NOMO-1 treated with DMSO at 0.1 percent for 48 hours (cell line): ENCODE data around the gene RDH12.
A peak's percentile ranks its signal among the peaks of the same experiment; 100 is the strongest.
"Not testable (repeated sequence)": the region's sequence is repeated elsewhere in the genome, so short reads cannot be mapped to it uniquely, and the experiment has no call there.

Experiments
- DNase-seq: peaks from one replicate; lab custom pipeline; 2025; ENCODE audit not compliant: unreplicated experiment; lab: John Stamatoyannopoulos, UW

The RDH12 gene

DNA sequence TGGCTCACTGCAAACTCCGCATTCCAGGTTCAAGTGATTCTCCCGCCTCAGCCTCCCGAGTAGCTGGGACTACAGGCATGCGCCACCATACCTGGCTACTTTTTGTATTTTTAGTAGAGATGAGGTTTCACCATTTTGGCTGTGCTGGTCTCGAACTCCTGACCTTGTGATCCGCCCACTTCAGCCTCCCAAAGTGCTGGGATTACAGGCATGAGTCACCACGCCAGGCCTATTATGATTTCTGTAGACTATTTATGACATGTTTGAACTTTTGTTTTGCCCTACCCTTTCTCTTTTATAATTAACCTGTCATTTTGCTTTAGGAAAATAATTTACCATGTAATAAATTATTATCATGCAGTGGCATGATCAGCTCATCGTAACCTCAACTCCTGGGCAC is at the start of gene RDH12:
Gene RDH12 (plus strand): TSS at position 395 of the 400 bp plus-strand sequence. CDS start 20,757 bp downstream, outside the sequence.
- not testable (repeated sequence) for DNase-seq

DNA sequence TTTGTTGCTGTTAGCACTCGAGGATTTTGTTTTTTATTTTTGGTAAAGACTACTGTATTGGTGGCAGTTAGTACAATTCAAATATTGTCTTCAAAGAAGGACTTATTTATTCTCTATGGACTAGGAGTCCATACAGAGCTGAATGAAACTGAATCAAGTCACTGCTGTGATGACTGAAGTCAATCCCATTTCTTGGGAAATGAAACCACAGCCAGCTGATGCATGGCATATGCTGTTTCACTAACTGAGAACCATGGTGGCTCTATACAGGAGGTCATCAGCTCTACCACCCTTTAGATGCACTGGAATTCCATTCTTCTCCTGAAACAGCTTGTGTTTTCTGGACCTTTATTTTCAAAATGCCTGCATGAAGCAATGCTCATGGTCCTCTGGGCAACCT is 49.5 kb upstream of the RDH12 start:
- DNase-seq, result no peak

DNA sequence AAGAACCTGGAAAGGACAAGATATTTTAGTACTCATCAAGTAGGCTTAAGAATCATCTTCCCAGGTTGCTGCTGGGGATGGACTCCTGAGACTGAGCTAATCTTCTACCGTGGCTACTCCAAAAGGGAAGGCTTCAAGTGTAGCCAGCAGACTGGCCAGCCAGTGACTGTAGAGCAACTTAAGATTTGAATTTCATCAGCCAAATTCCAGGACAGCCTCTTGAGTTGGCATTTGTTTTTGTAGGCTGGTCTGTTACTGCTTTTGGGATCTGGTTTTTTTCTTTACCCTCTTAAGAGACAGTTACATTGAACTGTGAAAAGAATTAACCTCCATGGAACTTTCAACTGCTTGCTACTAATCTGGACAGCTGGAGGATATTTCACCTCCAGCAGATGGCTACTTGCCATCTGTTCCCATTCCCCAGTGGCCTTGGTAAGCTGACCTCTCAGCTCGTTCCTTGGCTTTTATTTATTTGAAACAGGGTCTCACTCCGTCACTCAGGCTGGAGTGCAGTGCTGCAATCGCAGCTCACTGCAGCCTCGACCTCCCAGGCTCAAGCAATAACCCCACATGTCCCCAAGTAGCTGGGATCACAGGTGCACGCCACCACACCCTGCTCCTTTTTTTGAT is 47.9 kb upstream of the RDH12 start:
- no peak for DNase-seq

DNA sequence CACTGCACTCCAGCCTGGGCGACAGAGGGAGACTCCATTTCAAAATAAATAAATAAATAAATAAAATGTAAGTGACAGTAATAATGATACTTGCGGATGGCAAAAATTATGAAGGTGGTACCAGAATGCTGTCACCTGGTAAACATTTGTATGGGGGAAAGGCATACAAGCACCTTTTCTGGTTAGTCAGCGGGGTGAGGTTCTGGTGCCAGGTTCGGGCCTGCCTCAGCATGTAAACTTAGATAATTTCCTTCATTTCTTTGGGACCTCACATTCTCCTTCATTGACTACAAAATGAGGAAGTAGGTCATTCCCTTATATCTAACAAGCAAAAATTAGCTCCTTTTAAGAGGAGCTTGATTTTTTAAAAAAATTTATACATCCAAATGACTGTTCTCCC is 38.1 kb upstream of the RDH12 start:
- no peak for DNase-seq

DNA sequence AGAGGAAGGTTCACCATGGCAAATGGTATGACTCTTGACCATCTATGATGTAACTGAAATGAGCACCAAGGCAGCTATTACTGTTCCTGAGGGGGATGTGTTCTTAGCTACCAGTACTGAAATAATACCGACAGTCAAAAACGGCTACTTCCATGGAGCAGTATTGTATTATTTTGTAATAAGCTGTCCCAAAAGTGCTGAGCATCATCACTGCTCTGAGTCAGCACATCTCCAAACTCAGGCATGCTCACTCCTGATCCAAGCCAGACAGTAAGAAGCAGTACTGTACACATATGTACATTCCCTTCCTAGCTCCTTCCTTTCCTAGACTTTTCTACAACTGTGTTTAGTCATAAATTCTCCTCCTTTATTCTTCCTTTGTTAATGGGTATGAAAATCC is 35.8 kb upstream of the RDH12 start:
- DNase-seq, result no peak

DNA sequence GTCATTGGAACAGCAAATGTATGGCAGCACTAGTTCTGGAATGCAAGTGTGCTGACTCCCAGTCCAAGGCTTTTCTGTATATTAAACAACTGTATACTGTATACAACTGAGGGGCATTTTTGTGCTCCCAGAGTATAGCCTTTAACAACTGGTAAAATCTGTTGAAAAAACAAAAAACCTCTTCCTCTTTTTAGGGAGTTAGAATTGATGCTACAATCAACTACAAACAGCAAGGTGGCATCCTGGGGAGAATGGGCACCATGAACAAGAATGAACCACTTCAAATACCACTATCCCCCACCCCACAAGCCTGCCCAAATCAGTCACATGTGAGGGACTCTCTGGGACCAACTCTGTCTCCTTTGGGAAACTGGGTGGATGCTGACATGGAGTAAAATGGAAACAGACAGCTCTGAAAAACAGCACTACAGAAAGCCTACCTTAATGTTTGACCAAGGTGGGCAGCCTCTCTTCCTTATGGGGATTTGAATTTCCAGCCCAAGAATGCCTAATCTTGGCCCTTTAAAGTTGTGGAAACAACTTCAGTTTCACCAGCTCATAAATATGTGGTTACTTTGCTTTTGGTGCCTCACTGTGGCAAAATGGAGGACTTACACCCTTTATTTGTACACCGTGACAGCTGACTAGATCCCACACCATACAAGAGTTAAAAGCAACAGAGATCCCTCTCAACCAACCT is 34.8 kb upstream of the RDH12 start:
- DNase-seq, result peak; percentile 57

DNA sequence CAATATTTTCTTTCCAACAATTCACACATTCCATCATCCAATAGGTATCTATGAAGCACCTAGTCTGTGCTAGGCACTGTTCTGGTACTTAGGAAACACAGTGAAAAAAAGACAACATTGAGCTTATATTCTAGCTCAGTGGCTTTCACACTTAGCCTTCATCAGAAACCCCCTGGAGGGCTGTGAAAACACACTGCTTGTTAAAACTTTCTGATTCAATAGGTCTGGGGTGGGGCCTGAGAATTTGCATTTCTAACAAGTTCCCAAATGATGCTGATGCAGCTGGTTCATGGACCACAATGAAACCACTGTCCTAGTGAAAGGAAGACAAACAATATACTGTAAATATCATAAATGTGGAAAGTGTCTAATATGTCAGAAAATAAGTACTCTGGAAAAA is 33.1 kb upstream of the RDH12 start:
- no peak for DNase-seq

DNA sequence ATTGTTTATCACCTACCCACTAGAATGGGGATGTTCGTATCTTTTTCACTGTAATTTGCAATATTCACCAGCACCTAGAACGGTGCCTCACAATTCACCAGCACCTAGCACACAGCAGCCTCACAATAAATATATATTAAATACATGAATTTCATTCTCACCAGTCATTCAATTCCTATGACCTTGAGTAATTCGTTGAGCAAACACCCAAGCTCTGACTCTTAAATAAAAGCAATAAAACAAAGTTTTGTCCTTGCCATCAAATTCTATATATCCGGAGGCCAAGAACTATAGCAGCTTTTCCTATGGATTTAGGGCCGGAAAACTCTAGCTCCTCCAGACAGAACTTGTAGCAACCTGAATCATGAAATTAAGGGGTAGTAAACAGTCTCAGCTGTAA is 28.2 kb upstream of the RDH12 start:
- no peak for DNase-seq

DNA sequence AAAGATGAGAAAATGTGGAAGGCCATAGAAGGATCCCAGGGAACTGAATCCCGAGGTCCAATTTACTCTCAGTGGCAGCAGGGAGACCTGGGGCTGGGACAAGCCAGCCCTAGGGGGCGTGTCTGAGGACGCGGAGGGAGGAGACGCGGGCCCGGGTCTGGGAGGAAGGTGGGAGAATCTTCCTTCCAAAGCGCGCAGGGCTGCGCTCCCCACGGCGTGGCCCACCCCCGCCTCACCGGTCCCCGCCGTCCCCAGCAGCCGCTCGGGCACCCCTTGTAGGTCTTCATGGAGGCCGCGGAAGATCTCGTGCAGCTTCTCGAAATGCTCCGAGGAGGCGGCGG is 27.6 kb upstream of the RDH12 start:
- DNase-seq, result peak; percentile 31

DNA sequence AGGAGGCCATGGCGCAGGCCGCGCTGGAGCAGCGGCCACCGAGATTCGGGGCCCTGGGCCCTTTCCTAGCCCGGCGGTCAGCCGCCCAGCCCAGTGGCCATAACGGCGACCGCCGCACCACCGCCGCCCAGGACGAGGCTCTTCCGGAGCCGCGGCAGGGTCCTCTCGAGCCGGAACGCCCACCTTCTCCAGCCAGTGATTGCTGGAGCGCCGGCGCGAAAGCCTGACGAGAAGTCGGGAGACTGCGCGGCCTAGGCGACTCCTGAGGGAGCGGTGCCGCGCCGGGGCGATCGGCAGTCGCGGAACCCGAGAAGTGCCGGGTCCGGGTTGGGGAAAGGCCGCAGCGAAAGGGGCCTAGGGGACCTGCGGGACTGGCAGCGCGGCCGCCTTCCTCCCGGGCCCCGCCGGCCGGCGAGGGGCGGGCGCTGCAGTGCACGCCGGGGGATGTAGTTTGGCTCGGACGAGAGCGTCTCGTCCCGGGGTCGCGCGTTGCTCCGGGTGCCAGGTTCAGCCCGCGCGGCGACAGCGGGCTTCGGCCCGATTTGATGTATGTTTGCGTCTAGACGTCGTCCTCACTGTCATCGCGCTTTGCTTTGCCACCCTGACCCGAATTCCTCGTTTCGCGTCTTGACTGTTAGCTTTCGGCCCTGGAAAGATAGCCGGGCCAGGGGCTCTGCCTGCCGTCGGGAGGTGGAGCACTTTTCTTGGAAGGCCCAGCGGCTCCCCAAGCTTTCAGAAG is 27.0 kb upstream of the RDH12 start, which contains the start of gene VTI1B:
Gene VTI1B (minus strand): TSS at position 153 of the 739 bp plus-strand sequence. CDS start 143 bp downstream, at position 10.
- peak; percentile 72 for DNase-seq

DNA sequence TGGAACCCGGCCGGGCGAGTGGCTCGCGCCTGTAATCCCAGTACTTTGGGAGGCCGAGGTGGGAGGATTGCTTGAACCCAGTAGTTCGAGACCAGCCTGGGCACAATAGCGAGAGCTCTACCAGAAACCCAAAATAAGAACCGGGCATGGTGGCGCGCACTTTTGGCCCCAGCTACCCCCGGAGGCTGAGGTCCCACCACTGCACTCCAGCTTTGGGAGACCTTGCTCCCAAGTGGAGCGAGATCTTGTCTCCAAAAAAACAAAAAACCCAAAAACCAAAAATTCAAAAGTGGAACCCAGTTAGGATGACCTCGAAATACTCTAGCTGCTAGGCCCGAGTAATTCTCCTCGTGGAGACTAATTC is 26.5 kb upstream of the RDH12 start:
- no peak for DNase-seq

DNA sequence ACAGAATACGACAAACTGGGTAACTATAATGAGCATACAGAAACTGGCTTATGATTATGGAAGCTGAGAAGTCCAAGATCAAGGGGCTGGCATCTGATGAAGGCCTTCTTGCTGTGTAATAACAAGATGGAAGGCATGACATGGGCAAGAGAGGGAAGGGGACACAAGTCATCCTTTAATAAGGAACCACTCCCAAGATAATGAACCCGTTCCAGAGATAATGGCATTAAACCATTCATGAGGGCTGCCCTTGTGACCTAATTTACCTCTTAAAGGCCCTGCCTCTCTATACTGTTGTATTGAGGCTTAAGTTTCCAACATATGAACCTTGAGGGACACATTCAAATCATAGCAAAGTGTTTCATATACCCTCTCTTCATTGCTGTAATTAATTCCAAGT is 22.7 kb upstream of the RDH12 start:
- DNase-seq, result no peak

DNA sequence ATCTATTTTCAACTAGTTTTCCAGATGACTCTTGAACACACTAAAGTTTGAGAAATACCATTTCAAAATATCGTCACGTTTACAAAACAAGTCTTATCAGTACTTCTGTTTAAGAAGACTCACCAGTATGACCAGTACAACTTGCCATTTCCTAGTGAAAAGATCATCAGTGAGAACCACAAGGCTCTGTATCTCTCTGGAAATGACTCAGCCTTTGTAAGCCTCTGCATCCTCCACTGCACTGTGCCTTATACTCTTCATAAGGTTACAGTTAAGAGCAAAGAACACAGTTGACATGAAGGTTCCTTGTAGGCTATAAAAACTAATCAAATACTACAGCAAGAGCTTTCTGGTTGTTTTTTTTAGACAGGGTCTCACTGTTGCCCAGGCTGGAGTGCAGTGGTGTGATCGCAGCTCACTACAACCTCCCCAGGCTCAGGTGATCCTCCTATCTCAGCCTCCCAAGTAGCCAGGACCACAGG is 21.5 kb upstream of the RDH12 start:
- no peak for DNase-seq

DNA sequence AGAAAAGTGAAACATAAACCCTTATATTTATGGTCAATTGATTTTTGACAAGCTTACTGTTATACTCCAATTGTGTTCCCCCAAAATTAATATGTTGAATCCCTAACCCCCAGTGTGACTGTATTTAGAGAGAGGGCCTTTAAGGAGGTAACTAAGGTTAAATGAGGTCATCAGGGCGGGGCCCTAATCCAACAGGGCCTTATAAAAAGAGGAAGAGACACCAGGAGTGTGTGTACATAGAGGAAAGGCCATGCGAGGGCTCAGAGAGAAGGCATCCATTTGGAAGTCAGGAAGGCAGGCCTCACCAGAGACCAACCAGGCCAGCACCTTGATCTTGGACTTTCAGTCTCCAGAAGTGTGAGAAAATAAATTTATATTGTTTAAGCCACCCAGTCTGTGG is 20.7 kb upstream of the RDH12 start:
- DNase-seq, result peak; percentile 82

DNA sequence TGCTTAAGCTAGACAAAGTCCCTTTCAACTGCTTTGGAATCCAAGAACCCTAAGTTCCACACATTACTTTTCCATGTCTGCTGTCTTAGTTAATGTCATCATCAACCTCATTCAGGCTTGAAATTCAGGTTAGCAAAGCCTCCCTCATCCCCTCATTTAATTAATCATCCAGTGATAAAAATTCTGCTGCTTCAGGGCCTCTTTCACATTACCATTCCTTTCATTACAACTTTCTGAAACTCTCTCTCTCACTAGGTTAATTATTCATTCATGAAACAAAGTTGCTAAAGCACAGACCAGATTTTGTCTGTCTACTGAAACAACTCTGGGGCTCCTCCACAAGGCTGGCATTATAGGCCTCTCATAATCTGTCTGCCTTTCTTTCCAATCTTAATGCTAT is 17.8 kb upstream of the RDH12 start:
- DNase-seq, result no peak

DNA sequence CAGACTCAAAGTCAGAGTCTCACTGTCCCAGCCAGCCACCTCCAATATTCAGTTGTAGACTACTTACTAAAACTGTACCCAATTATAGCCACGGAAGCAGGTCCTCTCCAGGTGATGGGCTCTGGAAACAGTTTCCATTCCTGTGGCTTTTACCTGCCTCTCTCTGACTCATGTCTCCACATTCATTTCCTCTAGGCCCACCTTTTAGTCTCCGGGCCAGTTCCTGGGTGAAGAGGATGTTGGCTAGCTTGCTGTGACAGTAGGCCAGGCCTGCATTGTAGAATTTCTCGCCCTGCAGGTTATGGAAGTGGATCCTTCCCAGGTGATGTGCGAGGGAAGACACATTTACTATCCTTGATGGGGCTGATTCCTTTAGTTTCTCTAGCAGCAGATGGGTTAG is 11.7 kb upstream of the RDH12 start:
- DNase-seq, result no peak

DNA sequence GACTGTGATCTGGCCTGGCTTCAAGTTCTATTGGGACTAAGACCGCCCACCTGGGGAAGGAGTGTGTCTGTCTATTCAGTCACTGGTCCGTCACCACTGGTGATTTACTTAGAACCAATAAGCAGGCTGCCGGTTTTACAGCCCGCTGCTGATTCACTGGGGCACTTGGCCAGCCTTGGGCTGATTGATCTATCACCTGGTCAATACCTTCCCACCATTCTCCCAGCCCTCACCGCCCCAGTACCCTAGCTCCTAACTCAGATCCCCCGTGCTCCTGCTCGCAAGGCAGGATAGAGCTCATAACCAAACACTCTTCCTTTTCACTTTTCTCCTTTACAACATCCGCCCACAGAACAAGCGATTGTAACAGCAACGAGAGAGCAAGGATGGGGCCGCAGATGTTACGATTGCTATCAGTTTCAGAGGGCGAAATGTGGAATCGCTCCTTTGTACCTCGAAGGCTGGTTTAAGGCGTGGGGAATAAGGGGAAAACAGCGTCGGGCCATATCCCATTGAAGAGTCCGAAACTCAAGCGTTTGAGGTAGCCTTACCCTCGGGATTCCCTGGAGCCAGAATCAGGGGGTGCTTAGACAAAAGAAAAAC is 6.8 kb upstream of the RDH12 start:
- peak; percentile 74 for DNase-seq

DNA sequence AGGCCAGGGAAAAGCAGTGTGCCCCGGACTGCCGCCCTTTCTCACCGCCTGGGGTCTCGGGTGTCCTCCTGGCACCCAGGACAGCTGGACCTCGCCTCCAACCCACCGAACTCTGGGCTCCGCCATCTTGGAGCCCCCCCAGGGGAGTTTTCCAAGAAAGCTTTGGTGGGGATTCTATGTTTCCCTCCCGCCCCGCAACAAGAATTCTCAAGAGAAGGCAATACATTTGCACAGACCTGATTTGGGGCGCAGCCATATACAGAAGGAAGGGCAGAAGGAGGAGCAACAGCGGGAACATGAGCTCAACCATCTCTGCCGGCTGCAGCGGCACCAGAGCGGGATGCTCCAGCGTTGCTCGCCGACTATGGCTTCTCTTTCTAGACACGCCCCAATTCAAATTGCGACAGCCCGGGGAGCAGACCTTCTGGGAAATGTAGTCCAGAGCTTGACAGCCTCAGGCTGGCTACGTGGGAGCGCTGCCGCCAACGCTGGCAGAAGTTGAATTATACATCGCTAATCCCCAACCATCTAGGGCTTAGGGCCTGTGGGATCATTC is 6.2 kb upstream of the RDH12 start, which contains the start of gene RDH11:
Gene RDH11 (minus strand): TSS at position 371 of the 556 bp plus-strand sequence. CDS start 61 bp downstream, at position 310.
- DNase-seq, result peak; percentile 95

DNA sequence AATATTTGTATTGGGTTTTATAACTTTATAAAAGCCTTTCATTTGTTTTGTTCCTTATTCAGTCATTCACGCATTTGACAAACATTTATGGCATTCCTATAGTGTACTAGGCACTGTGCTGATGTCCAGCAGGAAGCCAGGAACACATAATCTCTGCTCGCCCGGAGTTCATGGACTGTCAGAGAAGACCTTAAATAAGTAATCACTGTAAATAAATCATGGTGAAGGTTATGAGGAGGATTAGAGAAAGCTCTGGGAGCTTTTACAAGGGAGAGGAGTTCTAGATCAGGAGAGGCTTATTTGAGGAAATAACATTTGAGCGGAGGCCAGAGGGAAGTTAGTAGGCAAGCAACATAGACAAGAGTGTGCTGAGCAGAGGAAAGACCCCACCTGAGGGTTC is 4.7 kb upstream of the RDH12 start:
- DNase-seq, result no peak

DNA sequence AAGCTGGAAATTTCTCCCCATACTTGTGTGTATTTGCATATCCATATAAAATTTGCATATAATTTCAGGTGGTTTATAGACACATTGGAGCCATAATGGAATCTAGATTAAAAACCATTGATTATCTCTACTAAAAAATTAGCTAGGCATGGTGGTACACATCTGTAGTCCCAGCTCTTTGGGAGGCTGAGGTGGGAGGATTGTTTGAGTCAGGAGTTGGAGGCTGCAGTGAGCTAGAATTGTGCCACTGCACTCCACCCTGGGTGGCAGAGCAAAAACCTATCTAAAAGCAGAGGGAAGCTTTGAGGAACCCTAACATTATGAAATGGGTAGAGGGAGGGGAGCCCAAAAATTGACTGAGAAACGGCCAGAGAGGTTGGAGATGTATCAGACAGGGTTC is 3.5 kb upstream of the RDH12 start:
- DNase-seq, result no peak

DNA sequence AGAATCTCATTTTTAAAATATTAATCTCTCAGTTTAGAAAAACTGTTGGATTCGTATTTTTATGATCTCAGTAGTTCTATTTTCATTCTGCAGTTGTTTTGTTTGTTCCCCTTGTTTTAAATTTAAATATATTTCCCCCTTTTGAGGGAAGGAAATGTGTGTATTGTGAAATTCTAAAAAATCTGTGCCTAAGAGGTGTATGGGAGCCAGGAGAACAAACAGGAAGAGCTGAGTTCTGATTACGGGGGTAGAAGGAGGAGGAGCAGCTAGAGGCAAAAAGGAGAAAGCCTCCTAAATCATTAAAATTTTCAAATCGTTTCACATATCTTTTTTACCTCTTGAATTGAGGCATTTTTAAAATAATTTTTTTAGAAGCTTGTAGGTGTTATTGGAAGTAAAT is 2.3 kb downstream of the RDH12 start:
- no peak for DNase-seq
